WTC11 (cell line): ENCODE results near the gene TCL1B. TPM values are rescaled to one million over a fixed set of nuclear protein-coding genes. Genes with fewer than 3 reads are reported as not detected.

ENCODE experiments used
- ATAC-seq: fragments of 200-7000 bp; cut with Tn5 transposase; 2 replicates; pipeline ENCODE4 v1.10.0; 2021; ENCODE audit warnings: mild to moderate bottlenecking, moderate library complexity
- CTCF ChIA-PET: fragments of 300-600 bp; sonication (Branson Sonifier 250); formaldehyde crosslinking; loops from one replicate; lab custom pipeline; 2021; ENCODE audit warnings: antibody characterized with exemption; lab: Charles Lee
- POLR2A ChIA-PET: fragments of 350-600 bp; sonication (Branson Sonifier 250); formaldehyde crosslinking; loops from one replicate; lab custom pipeline; 2021; ENCODE audit warnings: antibody characterized with exemption; lab: Charles Lee
- DNase-seq: peaks from one replicate; pipeline ENCODE4 v3.0.0; 2021; ENCODE audit warnings: low spot score
- H3K27ac Mint-ChIP-seq: 2 replicates; pipeline ENCODE4 v1.8.0; 2021; ENCODE audit warnings: mixed read lengths
- H3K27me3 Mint-ChIP-seq: 2 replicates; pipeline ENCODE4 v1.8.0; 2021; ENCODE audit warnings: low read depth, mild to moderate bottlenecking, moderate library complexity, mixed read lengths
- H3K36me3 Mint-ChIP-seq: 2 replicates; pipeline ENCODE4 v1.8.0; 2021; ENCODE audit warnings: mixed read lengths
- H3K4me1 Mint-ChIP-seq: 2 replicates; pipeline ENCODE4 v1.8.0; 2022; ENCODE audit warnings: mixed read lengths
- H3K4me3 Mint-ChIP-seq: 2 replicates; pipeline ENCODE4 v1.8.0; 2021; ENCODE audit warnings: mild to moderate bottlenecking, moderate library complexity, mixed read lengths
- H3K9me3 Mint-ChIP-seq: 2 replicates; pipeline ENCODE4 v1.8.0; 2021; ENCODE audit warnings: mixed read lengths
- CBFB ChIP-seq: sonication (generic); formaldehyde crosslinking; IDR thresholded peaks from 2 replicates; pipeline ENCODE4 v1.8.1; 2022; ENCODE audit warnings: mild to moderate bottlenecking, low read depth, missing genetic modification reagents
- CDX4 ChIP-seq: fragments of 250-450 bp; sonication (Bioruptor Pico); IDR thresholded peaks from 2 replicates; pipeline ENCODE4 v1.9.0; 2021; ENCODE audit warnings: moderate library complexity, mild to moderate bottlenecking, inconsistent platforms, borderline replicate concordance
- CTCF ChIP-seq: fragments of 200-600 bp; IDR thresholded peaks from 2 replicates; pipeline ENCODE4 v1.8.0; 2022; ENCODE audit warnings: antibody characterized with exemption
- E2F1 ChIP-seq: sonication (generic); formaldehyde crosslinking; IDR thresholded peaks from 2 replicates; pipeline ENCODE4 v1.8.0; 2022; ENCODE audit warnings: mild to moderate bottlenecking, missing genetic modification reagents
- EMX1 ChIP-seq: fragments of 250-450 bp; sonication (Bioruptor Pico); IDR thresholded peaks from 2 replicates; pipeline ENCODE4 v1.8.0; 2021; ENCODE audit warnings: mild to moderate bottlenecking
- ETV6 ChIP-seq: sonication (generic); formaldehyde crosslinking; IDR thresholded peaks from 2 replicates; pipeline ENCODE4 v1.8.1; 2022; ENCODE audit warnings: mild to moderate bottlenecking, missing genetic modification reagents
- FOXK1 ChIP-seq: sonication (generic); formaldehyde crosslinking; IDR thresholded peaks from 2 replicates; pipeline ENCODE4 v1.8.0; 2022; ENCODE audit warnings: mild to moderate bottlenecking, moderate library complexity, missing genetic modification reagents
- FOXP1 ChIP-seq: sonication (generic); formaldehyde crosslinking; IDR thresholded peaks from 2 replicates; pipeline ENCODE4 v1.8.0; 2022; ENCODE audit warnings: missing genetic modification reagents, mild to moderate bottlenecking, moderate library complexity, borderline replicate concordance
- FOXP4 ChIP-seq: sonication (generic); formaldehyde crosslinking; IDR thresholded peaks from 2 replicates; pipeline ENCODE4 v1.8.0; 2022; ENCODE audit warnings: mild to moderate bottlenecking, missing genetic modification reagents
- MAX ChIP-seq: sonication (generic); formaldehyde crosslinking; IDR thresholded peaks from 2 replicates; pipeline ENCODE4 v1.8.0; 2022; ENCODE audit warnings: mild to moderate bottlenecking, missing genetic modification reagents
- MLX ChIP-seq: sonication (generic); formaldehyde crosslinking; IDR thresholded peaks from 2 replicates; pipeline ENCODE4 v1.8.1; 2023; ENCODE audit warnings: mild to moderate bottlenecking, missing genetic modification reagents, moderate library complexity
- MYBL2 ChIP-seq: sonication (generic); formaldehyde crosslinking; IDR thresholded peaks from 2 replicates; pipeline ENCODE4 v1.8.1; 2023; ENCODE audit warnings: mild to moderate bottlenecking, moderate library complexity, missing genetic modification reagents
- SOX15 ChIP-seq: fragments of 250-450 bp; sonication (Bioruptor Pico); IDR thresholded peaks from 2 replicates; pipeline ENCODE4 v1.9.0; 2021; ENCODE audit warnings: mild to moderate bottlenecking
- USF1 ChIP-seq: sonication (generic); formaldehyde crosslinking; IDR thresholded peaks from 2 replicates; pipeline ENCODE4 v1.8.0; 2022; ENCODE audit warnings: mild to moderate bottlenecking, missing genetic modification reagents
- USF2 ChIP-seq: sonication (generic); formaldehyde crosslinking; IDR thresholded peaks from 2 replicates; pipeline ENCODE4 v1.8.1; 2023; ENCODE audit warnings: mild to moderate bottlenecking, missing genetic modification reagents, moderate library complexity
- ZBTB21 ChIP-seq: sonication (generic); formaldehyde crosslinking; IDR thresholded peaks from 2 replicates; pipeline ENCODE4 v1.8.1; 2023; ENCODE audit warnings: mild to moderate bottlenecking, missing genetic modification reagents, borderline replicate concordance
- ZNF121 ChIP-seq: sonication (generic); formaldehyde crosslinking; IDR thresholded peaks from 2 replicates; pipeline ENCODE4 v1.8.0; 2023; ENCODE audit warnings: missing genetic modification reagents
- ZNF232 ChIP-seq: sonication (generic); formaldehyde crosslinking; IDR thresholded peaks from 2 replicates; pipeline ENCODE4 v1.8.0; 2022; ENCODE audit warnings: mild to moderate bottlenecking, missing genetic modification reagents
- ZNF532 ChIP-seq: fragments of 250-450 bp; sonication (Bioruptor Pico); IDR thresholded peaks from 2 replicates; pipeline ENCODE4 v1.9.0; 2021; ENCODE audit warnings: mild to moderate bottlenecking, borderline replicate concordance
- total RNA-seq: library from RNA; stranded (reverse); gene quantifications from 3 replicates; pipeline ENCODE4 v1.2.3, GENCODE V29; 2021

Gene TCL1B
- total RNA-seq, 1 experiment from 2014 or later, result 5.7 TPM

GRCh38 chr14:95733212-95733611 lies 47.0 kb downstream of the TCL1B start:
- Mint-ChIP-seq H3K9me3 (peaks cover 18% of the 10 kb centered on the region), H3K36me3 (peaks cover 8% of the 10 kb centered on the region), H3K4me1 (peaks cover 15% of the 10 kb centered on the region), H3K27me3 (peaks cover 10% of the 10 kb centered on the region; the same call in 1 of the 2 replicates), H3K27ac (no peak overlapping the region), H3K4me3 (no peak overlapping the region)
- POLR2A ChIA-PET, result no interaction called here
- ATAC-seq, result no peak
- CTCF ChIA-PET, result no interaction called here
- TF ChIP-seq ZNF532 (CRISPR knock-in tag) (no peak), CTCF (no peak), CDX4 (CRISPR knock-in tag) (no peak), EMX1 (CRISPR knock-in tag) (no peak), FOXP1 (CRISPR knock-in tag) (no peak)
- DNase-seq, result no peak

- H3K4me1 Mint-ChIP-seq, result no peaks in the 10 kb centered on the region
- DNase-seq (no peak), ATAC-seq (no peak)
- peaks cover 11% of the 10 kb centered on the region for H3K9me3 Mint-ChIP-seq
- peaks cover 14% of the 10 kb centered on the region for H3K27me3 Mint-ChIP-seq
- TF ChIP-seq CBFB (CRISPR knock-in tag), result no peak
- TF ChIP-seq USF2 (CRISPR knock-in tag), result no peak
- no peak for TF ChIP-seq ETV6 (CRISPR knock-in tag)
- TF ChIP-seq ZNF121 (CRISPR knock-in tag), result no peak
- TF ChIP-seq ZBTB21 (CRISPR knock-in tag), result no peak
- TF ChIP-seq SOX15 (CRISPR knock-in tag), result no peak
- TF ChIP-seq FOXK1 (CRISPR knock-in tag), result no peak
- TF ChIP-seq FOXP4 (CRISPR knock-in tag), result no peak
- no peak for TF ChIP-seq MAX (CRISPR knock-in tag)
- no peak for TF ChIP-seq MLX (CRISPR knock-in tag)
- no peak for TF ChIP-seq ZNF232
- TF ChIP-seq MYBL2 (CRISPR knock-in tag), result no peak
- TF ChIP-seq USF1, result no peak
- no peak for TF ChIP-seq E2F1 (CRISPR knock-in tag)
- no peak overlapping the region for H3K27ac Mint-ChIP-seq
- ChIA-PET CTCF (no interaction called here), POLR2A (no interaction called here)
- no peak overlapping the region for H3K4me3 Mint-ChIP-seq
- H3K36me3 Mint-ChIP-seq, result no peaks in the 10 kb centered on the region
These were observed 53.1 kb downstream of the TCL1B start for GRCh38 chr14:95739356-95739755.
